HG03060 (cell line): Measurements from ENCODE around the gene N4BP2L1.
A peak's percentile ranks its signal among the peaks of the same experiment; 100 is the strongest.

Source experiments
- ATAC-seq: cut with Tn5 transposase; IDR thresholded peaks from one replicate; pipeline ENCODE4 v1.9.1; 2021; ENCODE audit warnings: low read depth, moderate number of reproducible peaks; ENCODE audit not compliant: unreplicated experiment

Gene N4BP2L1

DNA sequence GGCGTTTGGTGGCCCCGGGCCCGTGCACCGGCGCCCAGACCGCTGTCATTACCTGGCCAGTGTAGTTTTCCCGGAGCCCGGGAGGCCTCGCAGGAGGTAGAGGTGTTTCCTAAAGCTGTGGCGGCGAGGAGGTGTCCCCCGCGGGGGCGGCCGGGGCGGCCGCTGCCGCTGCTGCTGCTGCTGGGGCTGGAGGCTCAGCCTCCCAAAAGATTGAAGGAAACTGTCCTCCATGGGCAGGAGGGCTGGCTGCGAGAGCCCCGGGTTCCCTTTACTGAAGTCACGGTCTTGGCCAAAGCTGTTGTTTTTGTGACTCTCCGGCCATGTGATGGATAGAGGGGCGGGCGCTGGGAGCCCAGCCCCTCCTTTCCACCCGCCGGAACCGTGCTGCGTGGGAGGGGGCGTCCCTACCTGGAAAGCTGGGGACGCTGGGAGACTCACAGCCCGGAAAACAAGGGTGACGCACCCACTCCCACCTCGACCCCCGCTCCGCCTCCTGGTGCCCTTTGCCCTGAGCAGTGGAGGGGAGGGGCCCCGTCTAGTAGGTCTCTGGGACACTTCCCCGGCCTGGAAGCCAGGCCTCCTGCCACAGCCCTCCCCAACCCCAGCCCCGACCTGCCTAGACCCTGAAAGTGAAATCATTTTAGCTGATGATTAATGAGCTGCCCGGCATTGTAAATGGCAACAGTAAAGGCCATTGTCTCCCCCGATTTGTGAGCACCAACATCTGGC lies at the start of gene N4BP2L1:
Gene N4BP2L1, minus strand, starts transcription at position 279 of the 729 bp plus-strand sequence. Its CDS starts 48 bp downstream, at position 231.
- ATAC-seq = peak; percentile 48

DNA sequence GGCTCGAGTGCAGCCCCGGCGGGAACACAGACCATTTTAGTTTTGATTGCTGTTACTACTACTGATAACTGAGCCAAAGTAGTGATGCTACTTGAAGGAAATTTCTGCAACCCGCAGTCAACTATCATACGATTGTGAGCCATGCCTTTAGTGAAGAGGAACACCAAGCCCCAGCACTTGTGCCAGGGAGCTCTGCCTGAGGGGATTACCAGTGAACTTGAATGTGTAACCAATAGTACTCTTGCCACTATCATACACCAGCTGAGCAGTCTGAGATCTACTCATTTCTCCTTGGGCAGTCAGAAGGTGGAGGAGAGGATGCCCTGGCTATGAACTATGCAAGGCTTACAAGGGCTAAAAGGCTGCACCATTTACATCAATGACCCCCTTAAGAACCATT lies 49.0 kb upstream of the N4BP2L1 start:
- ATAC-seq = no peak

DNA sequence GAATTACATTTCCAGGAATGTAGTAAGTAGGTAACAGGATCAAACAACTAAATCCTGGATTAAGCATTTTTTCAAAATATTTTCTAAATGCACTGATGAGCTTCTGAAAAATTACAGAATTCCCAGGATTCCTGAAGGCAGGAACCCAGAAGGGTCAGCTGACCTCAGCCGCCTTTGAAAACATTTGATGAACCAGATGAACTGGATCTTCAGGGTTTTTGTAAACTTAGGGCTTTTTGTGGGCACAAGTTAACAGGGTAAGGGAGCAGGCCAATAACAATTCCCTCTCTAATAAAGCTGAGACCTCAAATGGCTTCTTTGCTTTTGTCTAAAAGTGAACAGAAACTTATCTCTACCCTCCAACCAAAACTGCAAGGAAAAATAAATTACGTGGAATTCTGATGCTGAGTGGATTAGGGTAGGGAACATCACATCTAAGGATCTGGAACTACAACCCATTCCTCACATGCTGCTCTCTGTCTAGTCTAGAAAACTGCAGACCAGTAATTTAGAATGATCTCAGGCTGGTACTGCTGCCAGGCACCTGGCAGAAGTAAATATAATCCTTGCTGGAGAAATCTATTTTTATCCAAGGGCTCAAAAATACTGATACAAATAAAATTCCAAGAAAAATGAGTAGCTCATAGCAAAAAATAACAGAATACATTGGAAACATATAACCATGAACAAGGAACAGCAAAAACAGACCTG lies 48.2 kb upstream of the N4BP2L1 start:
- no peak for ATAC-seq

DNA sequence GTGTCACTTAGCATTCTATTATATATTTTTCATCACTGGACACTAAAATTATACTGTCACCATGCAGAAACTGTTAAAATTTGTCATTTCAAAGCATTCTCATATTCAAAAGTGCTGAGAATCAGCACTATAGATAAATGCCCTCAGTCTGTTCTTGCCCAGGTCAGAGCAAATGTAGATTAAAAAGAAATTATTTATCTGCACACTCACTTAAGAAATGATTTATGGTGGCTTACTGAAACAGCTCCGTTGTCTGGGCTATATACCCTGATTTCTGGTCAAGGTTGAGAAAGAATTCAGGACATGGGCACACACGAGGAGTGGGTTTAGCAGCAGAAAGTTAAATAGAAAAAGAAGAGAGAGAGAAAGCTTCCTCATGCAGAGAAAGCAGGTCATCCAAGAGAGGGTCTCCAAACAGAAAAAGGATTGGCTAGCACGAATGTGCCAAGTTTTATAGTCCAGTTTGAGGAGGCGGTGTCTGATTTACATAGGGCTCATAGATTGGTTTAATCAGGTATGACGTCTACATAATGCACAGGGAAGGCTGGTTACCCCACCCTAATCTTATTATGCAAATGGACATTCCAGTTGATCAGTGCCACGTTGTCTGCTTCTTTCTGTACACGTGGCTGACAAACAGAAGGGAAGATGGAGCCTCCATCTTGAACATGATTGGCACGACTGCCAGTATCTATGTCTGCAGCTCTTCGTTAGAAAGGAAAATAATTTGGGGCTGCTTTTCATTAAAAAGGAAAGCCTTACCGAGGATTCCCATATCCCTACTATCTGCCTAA lies 47.3 kb upstream of the N4BP2L1 start:
- no peak for ATAC-seq

DNA sequence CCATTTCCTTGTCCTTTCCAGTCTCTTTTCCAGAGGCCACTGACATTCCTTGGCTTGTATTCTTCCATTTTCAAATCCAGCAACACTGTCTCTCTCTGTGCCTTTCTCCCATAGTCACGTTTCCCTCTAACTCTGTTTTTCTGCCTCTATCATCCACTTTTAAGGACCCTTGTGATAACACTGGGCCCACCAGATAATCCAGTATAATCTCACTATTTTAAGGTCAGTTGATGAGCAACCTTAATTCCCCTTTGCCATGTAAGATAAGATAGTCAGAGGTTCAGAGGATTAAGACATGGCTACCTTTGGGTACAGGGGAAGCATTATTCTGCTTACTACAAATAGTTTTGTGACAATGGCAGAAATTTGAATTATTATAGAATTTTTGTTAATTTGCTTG lies 45.7 kb upstream of the N4BP2L1 start:
- no peak for ATAC-seq

DNA sequence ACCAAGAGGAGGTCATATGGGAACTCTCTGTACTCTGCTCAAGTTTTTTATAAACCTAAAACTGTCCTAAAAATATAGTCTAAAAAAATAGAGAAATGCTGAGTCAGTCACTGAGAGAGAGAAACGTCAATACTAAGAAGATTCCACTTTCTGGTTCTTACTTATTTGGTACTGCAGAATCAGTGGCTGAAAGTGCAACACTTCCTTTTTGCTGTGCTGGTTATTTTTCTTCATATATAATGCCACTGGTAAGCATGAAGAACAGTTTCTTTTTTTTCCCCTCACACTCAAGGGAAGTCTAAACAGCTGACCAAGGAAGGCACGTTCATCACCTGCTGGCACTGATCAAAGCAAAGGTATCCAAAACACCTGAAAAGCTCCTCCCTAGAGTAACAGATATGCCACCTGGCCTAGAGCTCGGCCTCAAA lies 44.3 kb upstream of the N4BP2L1 start:
- peak; percentile 66 for ATAC-seq

DNA sequence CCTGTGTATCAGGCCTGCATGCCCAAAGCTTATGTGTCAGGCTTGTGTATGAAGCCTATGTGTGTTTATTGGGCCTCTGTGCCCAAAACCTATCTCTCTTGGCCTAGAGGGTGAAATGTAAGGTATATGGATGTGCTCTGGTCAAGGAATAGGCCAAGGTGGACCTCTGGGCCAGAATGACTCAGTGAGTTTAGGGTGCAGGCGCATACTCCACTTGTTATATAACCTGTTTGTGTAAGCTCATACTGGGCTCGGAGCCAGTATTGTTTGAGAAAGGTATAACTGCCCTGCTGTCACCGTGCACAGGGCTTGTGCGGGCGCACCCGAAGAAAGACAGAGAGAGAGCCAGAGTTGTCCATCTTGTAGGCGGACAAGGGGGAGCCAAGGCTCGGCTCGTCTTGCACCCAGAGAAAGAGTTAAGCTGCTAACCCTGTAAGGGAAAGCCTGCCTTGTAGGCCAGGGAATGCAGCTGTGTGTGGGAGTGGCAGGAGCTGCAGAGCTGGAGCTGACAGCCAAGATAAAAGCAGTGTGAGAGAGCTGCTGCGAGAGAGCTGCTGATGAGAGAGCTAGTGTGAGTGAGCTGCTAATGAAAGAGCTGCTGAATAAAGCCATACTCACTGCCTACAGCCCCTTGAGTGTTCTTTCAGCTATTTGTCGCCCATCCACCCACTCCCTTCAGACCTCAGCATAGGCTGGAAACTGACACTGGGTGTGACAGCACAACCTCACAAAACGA lies 43.4 kb upstream of the N4BP2L1 start:
- no peak for ATAC-seq

DNA sequence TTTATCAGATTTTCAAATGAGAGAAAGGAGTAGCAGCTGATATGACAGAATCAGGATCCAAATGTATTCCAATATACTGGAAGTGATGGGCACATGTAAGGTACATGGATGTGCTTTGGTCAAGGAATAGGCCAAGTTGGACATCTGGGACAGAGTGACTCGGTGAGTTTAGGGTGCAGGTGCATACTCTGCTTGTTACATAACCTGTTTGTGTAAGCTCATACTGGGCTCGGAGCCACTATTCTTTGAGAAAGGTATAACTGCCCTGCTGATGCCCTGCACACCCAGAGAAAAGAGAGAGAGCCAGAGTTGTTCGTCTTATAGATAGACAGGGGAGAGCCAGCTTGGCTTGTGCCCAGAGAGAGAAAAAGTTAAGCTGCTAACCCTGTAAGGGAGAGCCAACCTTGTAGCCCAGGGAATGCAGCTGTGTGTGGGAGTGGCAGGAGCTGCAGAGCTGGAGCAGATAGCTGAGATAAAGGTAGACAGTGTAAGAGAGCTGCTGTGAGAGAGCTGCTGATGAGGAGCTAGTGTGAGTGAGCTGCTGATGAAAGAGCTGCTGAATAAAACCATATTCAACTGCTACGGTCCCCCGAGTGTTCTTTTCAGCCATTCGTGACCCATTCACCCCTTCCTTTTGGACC lies 40.7 kb upstream of the N4BP2L1 start:
- ATAC-seq = no peak

DNA sequence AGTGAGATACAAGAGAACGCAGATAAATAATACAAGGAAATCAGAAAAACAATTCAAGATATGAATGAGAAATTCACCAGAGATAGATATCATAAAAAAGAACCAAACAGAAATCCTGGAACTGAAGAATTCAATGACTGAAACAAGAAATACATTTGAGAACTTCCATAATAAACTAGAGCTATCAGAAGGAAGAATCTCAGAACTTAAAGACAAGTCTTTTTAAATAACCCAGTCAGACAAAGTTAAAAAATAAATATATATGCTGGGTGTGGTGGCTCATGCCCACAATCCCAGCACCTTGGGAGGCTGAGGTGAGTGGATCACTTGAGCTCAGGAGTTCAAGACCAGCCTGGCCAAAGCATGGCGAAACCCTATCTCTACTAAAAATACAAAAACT lies 28.7 kb upstream of the N4BP2L1 start:
- no peak for ATAC-seq

DNA sequence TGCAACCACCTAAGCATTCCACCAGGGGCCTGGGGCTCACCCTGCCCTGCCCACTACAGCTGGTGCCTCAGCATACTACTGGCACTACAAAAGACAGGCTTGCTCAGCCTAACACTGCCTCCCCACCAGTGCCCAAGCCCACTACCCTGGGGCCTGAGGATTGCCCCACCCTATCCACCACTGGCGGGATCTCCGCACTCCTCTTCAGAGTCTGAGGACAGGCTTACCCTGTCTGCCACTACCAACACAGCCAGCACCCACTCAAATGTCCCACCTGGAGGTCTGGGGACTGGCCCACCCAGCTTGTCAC lies 27.6 kb upstream of the N4BP2L1 start:
- ATAC-seq = no peak

DNA sequence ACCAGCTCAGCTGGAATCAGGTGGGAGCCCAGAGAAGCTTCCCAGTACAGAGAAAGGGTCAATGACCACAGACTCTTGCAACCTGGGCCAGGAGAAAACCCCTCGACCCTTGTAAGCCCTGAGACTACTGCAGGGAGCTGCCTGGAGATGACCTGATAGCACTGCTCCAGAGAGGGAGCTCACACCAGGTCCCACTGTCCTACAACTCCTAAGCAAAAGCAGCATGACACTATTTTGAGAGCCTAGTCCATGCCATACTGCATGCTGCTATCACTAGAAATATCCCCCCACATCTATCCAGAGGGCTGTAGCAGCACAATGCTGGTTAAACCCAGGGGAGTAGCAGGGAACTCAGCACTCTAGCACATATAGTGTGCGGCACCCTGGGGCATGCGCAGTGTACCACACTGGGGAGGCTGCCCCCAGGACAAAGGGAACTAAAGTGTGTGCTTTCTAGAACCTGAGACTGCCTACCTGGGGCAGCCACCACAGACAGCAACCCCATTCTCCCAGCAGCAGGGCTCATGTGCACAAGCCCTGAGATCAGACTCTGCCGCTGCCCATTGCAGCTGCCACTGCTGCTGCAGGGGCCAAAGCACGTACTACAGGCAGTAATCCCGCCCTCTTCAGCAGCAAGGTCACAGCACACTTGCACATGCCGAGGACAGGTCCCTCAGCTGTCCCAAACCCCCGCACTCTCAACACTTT lies 27.1 kb upstream of the N4BP2L1 start:
- ATAC-seq = no peak

DNA sequence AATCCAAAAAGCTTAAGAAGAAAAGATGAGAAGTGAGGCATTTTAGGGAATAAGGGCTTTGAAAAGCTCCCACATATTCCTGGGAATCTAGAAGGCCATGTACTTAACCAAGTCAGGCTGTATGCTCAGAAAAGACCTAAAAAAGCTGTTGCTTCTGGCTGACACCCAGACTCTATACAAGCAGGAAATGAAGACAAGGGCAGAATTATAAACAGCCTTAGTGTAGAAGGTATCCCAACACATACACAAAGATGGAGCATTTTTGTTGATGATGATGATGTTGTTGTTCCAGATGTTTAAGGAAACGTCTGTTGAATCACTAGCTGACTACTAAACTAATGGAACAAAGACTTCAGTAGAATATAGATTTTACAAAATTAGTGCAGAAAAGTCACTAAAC lies 26.1 kb upstream of the N4BP2L1 start:
- no peak for ATAC-seq

DNA sequence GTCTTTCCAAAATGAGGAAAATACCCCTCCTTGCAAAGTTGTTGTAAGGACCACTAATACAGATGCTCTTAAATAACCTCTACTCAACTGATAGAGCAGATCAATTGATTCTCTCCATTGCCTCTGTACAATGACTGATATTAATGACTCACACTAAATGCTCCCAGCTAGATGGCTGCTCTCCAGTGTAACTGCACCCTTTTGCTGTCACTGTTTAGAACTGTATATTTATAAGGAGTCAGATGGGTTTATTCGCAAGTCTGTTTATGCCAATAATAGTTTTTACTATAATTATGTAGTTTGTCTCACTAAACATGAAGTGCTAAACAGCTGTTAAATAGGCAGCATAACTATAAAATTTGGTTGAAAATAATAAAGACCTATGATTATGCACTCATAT lies 21.0 kb upstream of the N4BP2L1 start:
- no peak for ATAC-seq

DNA sequence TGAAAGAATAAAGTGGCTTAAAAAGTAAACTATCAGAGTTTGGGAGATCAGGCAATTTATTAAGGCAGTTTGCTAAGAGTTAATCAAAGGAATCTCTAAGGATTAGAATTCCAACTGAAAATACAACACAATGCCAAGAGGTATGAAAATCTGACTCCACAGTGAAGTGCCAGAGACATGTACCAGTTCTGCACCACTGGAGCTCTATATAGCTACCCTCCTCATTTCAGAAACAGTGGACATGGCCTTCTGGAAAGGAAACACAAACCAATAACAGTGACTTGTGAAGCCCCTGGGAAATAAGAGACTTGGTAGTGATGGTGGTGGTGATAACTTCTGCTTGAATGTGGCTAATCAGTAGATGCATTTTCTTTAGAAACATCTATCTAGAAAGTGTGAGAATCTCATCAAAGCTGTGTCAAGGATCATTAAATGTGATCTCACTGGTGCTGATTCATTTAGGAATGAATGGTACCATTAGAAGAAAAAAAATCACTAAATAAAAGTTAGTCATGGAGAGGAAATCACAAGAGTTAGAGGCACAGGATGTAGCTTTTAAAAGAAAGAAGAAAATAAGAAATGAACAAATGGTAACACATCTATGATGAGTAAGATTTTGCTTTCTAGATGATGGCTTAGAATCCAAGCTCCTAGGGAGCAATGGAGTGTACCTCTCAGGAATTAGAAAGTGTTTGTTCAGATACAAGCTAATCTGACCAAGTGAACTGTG lies 20.1 kb upstream of the N4BP2L1 start:
- ATAC-seq = no peak

DNA sequence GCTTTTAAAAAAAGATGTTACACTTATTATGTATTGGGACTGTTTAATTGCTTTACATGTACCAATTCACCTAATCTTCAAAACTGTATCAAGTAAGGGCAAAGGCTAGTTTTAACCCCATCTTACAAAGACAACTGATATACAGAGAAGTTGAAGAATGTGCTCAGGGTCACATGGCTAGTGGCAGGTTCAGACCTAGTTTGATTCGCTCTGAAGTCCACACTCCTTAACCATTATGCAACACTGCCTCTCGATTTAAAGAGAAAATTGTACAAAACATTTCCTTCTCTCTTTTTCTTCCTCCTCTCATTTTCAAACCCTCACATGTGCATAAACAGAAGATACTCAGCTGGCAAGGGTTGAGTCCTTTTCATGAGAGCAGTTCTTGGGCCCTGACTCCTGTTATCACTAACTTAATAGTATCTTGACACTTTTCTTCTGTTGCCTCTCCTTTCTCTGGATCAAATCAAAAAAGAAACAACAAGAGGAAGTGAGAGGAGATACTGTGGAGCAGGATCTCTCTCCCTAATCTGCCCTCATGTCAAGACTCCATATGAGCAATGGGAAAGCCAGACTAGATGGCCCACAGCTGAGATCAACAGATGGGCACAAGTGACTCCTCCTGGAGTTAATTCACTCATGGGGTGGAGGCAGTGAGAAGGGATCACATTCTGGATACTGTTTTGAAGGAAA lies 19.0 kb upstream of the N4BP2L1 start:
- ATAC-seq = no peak

DNA sequence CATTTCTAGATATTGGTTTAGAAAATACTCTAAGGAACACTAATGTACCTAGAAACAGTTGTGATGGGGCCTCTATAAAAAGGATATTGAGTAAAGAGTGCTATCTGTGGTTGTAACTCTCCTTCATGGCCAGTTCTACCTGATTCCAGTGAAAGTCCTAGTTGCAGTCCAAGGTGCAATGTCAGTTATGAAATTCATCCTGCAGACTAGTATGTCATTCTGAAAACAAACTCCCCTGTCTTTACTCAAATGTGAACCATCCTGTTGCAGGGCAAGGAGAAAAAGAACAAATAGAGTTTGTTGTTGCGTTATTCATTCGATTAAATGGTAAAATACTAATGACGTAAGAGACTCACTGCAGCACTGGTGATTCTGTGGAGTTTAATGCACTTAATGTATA lies 18.3 kb upstream of the N4BP2L1 start:
- ATAC-seq = no peak

DNA sequence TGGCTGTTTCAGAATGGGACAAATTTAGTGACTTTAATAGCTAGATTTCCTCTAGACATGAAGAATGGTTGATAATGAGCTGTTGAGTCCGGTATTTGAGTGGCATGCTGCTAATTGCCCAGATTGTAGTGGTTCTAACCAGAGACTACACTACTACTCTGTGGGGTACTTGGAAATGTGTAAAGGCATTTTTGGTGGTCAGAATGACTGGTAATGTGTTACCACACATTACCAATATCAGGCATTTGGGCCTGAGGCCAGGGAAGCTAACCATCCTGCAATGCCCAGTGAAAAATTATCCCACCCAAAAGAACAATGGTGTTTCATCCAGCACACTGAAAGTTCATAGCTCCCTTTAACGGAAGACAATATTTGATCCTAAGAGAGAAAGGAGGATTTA lies 17.5 kb upstream of the N4BP2L1 start:
- no peak for ATAC-seq

DNA sequence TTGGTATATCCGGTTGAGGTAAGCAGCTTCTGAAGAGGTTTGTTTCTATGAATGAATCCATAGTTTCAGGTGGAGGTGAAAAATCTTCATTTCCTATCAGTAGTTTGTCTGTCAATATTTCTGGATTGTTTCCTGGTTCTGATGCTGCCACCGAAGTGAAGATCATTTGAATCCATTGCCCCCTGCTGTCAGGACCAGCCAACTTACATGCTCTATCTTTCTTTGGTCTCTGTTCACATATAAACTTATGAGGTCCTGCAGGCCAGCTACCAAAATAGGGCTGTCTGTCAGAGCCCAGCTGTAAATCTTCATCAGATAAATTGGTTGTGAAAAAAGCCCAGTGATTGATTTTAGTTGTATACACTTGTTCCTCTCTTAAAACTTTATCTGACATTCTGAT lies 15.2 kb upstream of the N4BP2L1 start:
- no peak for ATAC-seq

DNA sequence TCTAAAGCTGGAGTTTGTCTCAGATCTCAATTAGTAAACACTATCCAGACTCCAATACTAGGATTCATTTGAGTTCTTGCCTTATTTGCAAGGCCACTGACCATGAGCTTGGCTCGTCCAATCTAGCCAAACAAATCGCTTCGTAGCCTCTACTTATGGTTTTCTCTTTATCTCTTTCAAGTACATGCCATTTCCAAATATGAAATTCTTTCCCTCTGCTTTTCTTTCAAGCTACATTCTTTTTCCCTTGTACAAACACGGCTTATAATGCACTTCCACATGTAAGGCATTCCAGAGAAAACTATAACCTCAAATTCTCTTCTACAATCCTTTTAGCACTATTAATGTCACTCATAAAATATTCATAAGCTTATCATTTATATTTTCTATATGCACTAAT lies 10.9 kb upstream of the N4BP2L1 start:
- no peak for ATAC-seq
